ENCODE measurements around the gene CEP104.

DNA sequence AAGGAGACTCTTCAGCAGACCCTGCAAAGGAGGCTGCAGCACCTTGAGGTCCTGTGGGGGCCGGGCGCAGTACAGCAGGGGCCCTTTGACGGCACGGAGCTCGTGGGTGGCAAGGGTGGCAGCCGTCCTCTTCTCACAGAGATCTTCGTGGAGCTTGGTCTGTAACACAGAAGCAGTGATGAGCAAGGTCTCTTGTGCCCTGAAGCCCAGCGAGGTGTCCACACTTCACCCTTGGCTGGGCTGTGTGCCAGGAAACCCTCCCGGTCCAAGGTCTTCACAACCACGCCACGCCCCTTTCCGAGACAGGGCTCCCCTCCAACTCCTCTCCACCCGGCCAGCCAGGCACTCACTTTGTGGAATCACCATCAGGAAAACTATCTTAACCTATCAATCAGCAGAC is 72.0 kb downstream of the CEP104 start:
- TF ChIP-seq, protein P1, sequence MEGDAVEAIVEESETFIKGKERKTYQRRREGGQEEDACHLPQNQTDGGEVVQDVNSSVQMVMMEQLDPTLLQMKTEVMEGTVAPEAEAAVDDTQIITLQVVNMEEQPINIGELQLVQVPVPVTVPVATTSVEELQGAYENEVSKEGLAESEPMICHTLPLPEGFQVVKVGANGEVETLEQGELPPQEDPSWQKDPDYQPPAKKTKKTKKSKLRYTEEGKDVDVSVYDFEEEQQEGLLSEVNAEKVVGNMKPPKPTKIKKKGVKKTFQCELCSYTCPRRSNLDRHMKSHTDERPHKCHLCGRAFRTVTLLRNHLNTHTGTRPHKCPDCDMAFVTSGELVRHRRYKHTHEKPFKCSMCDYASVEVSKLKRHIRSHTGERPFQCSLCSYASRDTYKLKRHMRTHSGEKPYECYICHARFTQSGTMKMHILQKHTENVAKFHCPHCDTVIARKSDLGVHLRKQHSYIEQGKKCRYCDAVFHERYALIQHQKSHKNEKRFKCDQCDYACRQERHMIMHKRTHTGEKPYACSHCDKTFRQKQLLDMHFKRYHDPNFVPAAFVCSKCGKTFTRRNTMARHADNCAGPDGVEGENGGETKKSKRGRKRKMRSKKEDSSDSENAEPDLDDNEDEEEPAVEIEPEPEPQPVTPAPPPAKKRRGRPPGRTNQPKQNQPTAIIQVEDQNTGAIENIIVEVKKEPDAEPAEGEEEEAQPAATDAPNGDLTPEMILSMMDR (IDR thresholded peaks at IDR 0.05 in 8 of 11, conservative IDR thresholded peaks at IDR 0.05 in 3 of 11) = no peak
- TF ChIP-seq POLR2AphosphoS5 (IDR thresholded peaks at IDR 0.05) (peak in 2 of 3 donors; percentile 26 to 43), POLR2A (IDR thresholded peaks at IDR 0.05) (no peak)

Data from spleen (tissue), 7 donors.